ENCODE measurements around the gene ZNF333.

ZNF333 gene

DNA sequence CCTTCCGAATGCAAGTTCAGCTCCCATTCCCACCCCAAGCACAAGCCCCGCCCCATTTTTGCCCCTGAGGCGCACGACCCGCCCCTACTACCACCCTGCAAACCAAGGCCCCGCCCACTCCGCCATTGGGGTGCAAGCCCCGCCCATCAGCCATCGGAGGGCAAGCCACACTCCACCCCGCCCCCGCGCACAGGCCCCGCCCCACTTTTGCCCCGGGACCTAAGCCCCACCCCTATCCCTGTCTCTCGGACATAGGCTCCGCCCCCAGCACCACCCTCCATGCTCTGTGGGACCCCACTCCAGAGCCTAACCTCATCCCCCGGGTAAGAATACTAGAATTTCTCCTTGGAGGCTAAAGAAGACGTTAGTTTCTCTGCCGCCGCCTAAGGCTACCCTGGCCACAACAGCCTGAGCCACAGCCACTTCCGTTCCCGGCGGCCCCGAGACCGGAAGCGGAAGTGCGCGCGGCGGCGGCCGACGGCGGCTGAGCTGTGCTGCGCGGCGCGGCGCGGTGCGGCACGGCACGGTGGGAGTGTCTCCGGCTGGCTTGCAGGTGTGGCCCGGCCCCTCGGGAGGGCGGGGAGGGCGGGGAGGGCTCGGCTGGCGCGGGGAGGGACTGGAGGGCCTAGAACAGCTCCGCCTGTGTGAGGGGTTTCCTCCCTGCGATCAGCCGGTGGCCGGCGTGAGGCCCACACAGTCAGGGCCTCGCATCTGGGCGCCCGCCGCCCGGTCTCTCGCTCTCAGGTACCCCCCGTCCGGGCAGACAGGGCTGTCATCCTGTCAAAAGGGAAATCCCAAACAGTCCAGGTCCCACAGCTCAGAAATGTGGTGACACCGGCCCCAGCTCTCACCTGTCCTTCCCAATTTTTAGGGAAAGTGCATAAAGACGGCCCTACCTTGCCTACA lies at the start of gene ZNF333:
TSS of gene ZNF333 (plus strand) at position 451 of the 906 bp plus-strand sequence. CDS start 3,444 bp downstream, outside the sequence.
- peak within 1 kb of the TSS; percentile 100 for H3K4me3 ChIP-seq (ENCODE audit: low read length)
- H3K36me3 ChIP-seq (ENCODE audit: insufficient read depth, low read length): peaks cover 16% of the 10 kb centered on the region
- H2AFZ ChIP-seq (ENCODE audit: low read depth, low read length): peak within 1 kb of the TSS; percentile 87
- H3K27me3 ChIP-seq (ENCODE audit: insufficient read depth, low read length): peaks cover 3% of the 10 kb centered on the region
- H3K9me3 ChIP-seq (ENCODE audit: low read length): no peaks in the 10 kb centered on the region
- peaks cover 6% of the 10 kb centered on the region for H3K4me1 ChIP-seq (ENCODE audit: insufficient read depth, low read length)

DNA sequence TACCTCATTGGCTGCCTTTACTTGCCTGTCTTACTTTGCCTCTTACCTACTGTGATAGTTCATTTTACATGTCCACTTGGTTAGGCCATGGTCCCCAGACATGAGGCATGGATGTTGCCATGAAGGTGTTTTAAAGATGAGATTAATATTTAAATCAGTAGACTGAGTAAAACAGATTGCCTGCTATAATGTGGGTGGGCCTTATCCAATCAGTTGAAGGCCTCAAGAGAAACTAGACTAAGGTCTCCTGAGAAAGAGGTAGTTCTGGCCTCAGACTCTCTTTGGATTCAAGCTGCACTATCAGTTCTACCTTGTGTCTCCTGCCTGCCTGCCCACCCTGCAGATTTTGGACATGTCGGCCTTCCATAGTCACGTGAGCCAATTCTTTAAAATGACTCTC lies 41.3 kb upstream of the ZNF333 start:
- Histone ChIP-seq H3K27me3 (ENCODE audit: insufficient read depth, low read length) (no peaks in the 10 kb centered on the region), H3K9me3 (ENCODE audit: low read length) (no peaks in the 10 kb centered on the region), H3K4me1 (ENCODE audit: insufficient read depth, low read length) (no peaks in the 10 kb centered on the region), H2AFZ (ENCODE audit: low read depth, low read length) (no peak overlapping the region), H3K4me3 (ENCODE audit: low read length) (no peak overlapping the region), H3K36me3 (ENCODE audit: insufficient read depth, low read length) (no peaks in the 10 kb centered on the region)

DNA sequence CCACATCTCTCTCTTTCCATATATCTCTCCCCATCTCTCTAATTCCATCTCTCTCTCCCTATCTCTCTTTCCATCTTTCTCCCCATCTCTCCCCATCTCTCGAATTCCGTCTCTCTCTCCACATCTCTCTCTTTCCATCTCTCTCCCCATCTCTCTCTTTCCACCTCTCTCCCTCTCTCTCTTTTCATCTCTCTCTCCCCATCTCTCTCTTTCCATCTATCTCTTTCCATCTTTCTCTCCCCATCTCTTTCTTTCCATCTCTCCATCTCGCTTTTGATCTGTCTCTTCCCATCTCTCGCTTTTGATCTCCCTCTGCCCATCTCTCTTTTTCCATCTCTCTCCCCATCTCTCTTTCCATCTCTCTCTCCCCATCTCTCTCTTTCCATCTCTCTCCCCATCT lies 40.8 kb upstream of the ZNF333 start:
- no peaks in the 10 kb centered on the region for H3K27me3 ChIP-seq (ENCODE audit: insufficient read depth, low read length)
- H3K9me3 ChIP-seq (ENCODE audit: low read length): no peaks in the 10 kb centered on the region
- no peaks in the 10 kb centered on the region for H3K36me3 ChIP-seq (ENCODE audit: insufficient read depth, low read length)
- no peak overlapping the region for H2AFZ ChIP-seq (ENCODE audit: low read depth, low read length)
- no peak overlapping the region for H3K4me3 ChIP-seq (ENCODE audit: low read length)
- no peaks in the 10 kb centered on the region for H3K4me1 ChIP-seq (ENCODE audit: insufficient read depth, low read length)

DNA sequence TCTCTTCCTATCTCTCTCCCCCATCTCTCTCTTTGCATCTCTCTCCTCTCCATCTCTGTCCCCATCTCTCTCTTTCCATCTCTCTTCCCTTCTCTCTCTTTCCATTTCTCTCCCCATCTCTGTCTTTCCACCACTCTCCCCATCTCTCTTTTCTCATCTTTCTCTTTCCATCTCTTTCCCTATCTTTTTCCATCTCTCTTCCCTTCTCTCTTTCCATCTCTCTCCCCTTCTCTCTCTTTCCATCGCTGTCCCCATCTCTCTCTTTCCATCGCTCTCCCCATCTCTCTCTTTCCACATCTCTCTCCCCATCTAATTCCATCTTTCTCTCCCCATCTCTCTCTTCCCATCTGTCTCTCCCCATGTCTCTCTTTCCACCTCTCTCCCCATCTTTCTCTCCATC lies 39.7 kb upstream of the ZNF333 start:
- no peaks in the 10 kb centered on the region for H3K4me1 ChIP-seq (ENCODE audit: insufficient read depth, low read length)
- H3K36me3 ChIP-seq (ENCODE audit: insufficient read depth, low read length): no peaks in the 10 kb centered on the region
- no peaks in the 10 kb centered on the region for H3K9me3 ChIP-seq (ENCODE audit: low read length)
- peak overlapping the region; percentile 36 for H2AFZ ChIP-seq (ENCODE audit: low read depth, low read length)
- no peak overlapping the region for H3K4me3 ChIP-seq (ENCODE audit: low read length)
- H3K27me3 ChIP-seq (ENCODE audit: insufficient read depth, low read length): no peaks in the 10 kb centered on the region

DNA sequence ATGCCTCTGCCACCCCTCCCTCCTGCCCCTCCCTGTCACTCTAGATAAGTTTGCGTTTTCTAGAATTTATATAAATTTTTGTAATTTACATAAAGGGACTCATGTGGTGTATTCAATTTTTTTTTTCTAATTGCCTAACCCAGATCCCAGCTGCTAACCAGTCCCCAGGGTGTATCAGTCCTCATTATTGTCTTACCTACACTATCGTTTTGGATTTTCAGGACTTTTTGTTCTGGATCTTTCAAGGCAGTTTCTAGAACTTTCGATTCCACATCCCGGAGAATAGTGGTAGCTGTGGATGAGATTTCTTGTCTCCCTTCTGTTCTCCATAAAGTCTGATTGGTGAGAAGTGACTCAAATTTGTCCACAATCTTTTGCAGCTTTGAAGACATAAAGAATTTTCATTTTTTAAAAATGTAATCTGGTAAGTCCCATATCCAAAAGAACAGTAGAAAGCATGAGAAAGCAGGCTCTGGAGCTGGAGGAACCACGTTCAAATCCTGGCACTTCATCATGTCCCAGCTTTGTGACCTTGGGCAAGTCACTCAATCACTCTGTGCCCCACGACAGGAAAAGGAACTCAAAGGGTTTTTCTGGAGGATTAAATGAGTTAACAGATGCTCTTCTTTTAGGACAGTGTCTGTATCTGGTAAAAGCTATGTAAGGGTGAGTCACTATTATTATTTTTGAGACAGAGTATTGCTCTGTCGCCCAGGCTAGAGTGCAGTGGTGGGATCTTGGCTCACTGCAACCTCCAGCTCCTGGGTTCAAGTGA lies 34.9 kb upstream of the ZNF333 start:
- Histone ChIP-seq H3K9me3 (ENCODE audit: low read length) (no peaks in the 10 kb centered on the region), H3K27me3 (ENCODE audit: insufficient read depth, low read length) (peaks cover 2% of the 10 kb centered on the region), H3K36me3 (ENCODE audit: insufficient read depth, low read length) (no peaks in the 10 kb centered on the region), H3K4me1 (ENCODE audit: insufficient read depth, low read length) (no peaks in the 10 kb centered on the region), H2AFZ (ENCODE audit: low read depth, low read length) (no peak overlapping the region), H3K4me3 (ENCODE audit: low read length) (no peak overlapping the region)

DNA sequence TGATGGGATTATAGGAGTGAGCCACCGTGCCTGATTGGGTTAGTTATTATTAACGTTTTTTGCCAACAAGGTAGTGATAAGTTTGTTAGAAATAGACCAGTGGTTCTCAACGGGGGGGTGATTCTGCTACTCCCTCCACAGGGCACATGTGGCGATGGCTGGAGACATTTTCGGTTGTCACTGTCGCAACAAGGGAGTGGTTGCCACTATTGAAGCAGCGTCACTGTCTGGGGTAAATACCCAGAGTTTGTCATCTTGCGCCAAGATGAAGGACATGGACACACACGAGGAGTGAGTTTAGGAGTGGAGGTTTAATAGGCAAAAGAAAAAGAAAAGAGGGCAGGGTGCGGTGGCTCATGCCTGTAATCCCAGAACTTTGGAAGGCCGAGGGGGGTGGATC lies 34.1 kb upstream of the ZNF333 start:
- H3K36me3 ChIP-seq (ENCODE audit: insufficient read depth, low read length): no peaks in the 10 kb centered on the region
- H2AFZ ChIP-seq (ENCODE audit: low read depth, low read length): no peak overlapping the region
- H3K4me1 ChIP-seq (ENCODE audit: insufficient read depth, low read length): no peaks in the 10 kb centered on the region
- no peak overlapping the region for H3K4me3 ChIP-seq (ENCODE audit: low read length)
- H3K9me3 ChIP-seq (ENCODE audit: low read length): no peaks in the 10 kb centered on the region
- peaks cover 2% of the 10 kb centered on the region for H3K27me3 ChIP-seq (ENCODE audit: insufficient read depth, low read length)

DNA sequence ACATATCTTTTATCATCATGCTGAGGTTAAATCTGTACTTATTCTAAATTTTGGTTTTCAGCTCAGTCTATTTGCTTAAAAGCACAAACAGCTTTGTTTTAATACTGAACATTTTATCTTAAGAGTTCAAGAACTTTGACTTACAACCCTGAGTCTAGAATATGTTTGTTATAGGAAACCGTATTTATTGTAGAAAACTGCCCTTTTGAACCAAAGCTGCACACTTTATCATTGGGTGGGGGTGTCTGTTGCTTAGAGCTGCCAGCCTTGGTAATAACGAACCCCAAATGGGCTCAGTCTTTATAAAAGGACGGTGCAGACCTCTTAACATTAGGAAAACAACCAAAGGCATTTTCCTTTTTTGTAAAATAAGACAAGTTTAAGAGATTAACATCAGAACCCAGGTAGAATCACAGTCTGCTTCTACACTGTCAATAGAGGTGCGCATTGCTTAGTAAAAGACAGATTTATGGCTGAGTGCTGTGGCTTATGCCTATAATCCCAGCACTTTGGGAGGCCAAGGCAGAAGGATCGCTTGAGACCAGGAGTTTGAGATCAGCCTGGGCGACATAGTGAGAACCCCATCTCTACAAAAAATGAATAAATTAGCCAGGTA lies 29.9 kb upstream of the ZNF333 start:
- Histone ChIP-seq H3K9me3 (ENCODE audit: low read length) (no peaks in the 10 kb centered on the region), H3K27me3 (ENCODE audit: insufficient read depth, low read length) (peaks cover 8% of the 10 kb centered on the region), H3K4me1 (ENCODE audit: insufficient read depth, low read length) (no peaks in the 10 kb centered on the region), H2AFZ (ENCODE audit: low read depth, low read length) (no peak overlapping the region), H3K36me3 (ENCODE audit: insufficient read depth, low read length) (no peaks in the 10 kb centered on the region), H3K4me3 (ENCODE audit: low read length) (no peak overlapping the region)

DNA sequence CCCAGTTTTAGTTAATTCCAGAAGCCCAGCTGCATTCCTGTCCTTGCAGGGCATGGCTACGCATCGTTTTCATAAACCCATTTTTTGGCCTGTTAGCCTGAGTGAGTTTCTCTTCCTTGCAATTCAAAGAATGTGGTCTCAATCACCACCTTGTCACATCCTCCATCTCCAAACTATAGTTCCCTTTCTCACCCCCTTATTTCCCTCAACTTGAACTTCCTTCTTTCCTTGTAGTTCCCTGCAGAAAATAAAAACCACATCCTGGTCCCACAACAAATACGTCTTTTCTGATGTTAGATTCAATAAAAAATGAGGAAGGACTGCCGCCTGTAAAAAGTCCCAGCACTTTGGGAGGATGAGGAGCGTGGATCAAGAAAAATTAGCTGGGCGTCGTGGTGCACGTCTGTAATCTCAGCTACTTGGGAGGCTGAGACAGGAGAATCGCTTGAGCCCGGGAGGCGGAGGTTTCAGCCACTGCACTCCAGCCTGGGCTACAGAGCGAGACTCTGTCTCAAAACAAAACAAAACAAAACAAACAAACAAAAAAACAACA lies 28.4 kb upstream of the ZNF333 start:
- H3K27me3 ChIP-seq (ENCODE audit: insufficient read depth, low read length): peaks cover 7% of the 10 kb centered on the region
- no peak overlapping the region for H3K4me3 ChIP-seq (ENCODE audit: low read length)
- no peaks in the 10 kb centered on the region for H3K4me1 ChIP-seq (ENCODE audit: insufficient read depth, low read length)
- no peaks in the 10 kb centered on the region for H3K36me3 ChIP-seq (ENCODE audit: insufficient read depth, low read length)
- no peaks in the 10 kb centered on the region for H3K9me3 ChIP-seq (ENCODE audit: low read length)
- H2AFZ ChIP-seq (ENCODE audit: low read depth, low read length): no peak overlapping the region

DNA sequence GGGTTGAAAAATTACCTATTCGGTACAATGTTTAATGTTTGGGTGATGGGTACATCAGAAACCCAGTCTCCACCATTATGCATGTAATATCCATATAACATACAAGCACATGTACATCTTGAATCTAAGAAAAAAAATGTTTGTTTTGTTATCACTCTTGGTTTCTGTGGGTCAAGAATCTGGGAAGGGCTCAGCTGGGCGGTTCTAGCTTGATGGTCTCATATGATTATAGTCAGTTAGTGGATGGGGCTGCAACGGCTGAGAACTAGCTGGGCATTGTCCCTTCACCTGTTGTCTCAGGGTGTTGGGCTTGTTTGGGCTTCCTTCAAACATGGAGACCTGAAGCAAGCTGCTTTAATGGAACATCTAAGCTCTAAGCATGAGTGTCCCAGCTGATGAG lies 19.9 kb upstream of the ZNF333 start:
- H2AFZ ChIP-seq (ENCODE audit: low read depth, low read length): no peak overlapping the region
- H3K4me1 ChIP-seq (ENCODE audit: insufficient read depth, low read length): no peaks in the 10 kb centered on the region
- H3K4me3 ChIP-seq (ENCODE audit: low read length): no peak overlapping the region
- H3K9me3 ChIP-seq (ENCODE audit: low read length): peaks cover 2% of the 10 kb centered on the region
- H3K27me3 ChIP-seq (ENCODE audit: insufficient read depth, low read length): peaks cover 16% of the 10 kb centered on the region
- no peaks in the 10 kb centered on the region for H3K36me3 ChIP-seq (ENCODE audit: insufficient read depth, low read length)

DNA sequence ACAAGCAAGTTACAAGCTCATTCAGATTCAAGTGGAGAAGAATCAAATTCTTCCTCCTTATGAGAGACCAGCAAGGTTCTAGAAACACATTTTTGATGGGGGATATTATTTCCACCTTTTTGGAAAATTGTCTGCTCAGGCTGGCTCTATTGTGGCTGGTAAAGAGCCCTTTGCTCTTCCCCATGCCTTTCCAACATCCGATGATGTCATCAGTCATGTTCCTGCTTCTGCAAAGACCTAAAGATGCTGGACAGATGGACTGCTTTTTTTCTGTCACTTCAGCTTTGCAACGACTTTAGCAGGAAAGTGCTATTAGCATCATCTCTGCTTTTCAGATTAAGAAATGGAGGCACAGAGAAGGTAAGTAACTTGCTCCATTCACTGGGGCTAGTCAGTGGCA lies 19.4 kb upstream of the ZNF333 start:
- Histone ChIP-seq H3K4me1 (ENCODE audit: insufficient read depth, low read length) (no peaks in the 10 kb centered on the region), H2AFZ (ENCODE audit: low read depth, low read length) (no peak overlapping the region), H3K4me3 (ENCODE audit: low read length) (no peak overlapping the region), H3K9me3 (ENCODE audit: low read length) (peaks cover 2% of the 10 kb centered on the region), H3K36me3 (ENCODE audit: insufficient read depth, low read length) (no peaks in the 10 kb centered on the region), H3K27me3 (ENCODE audit: insufficient read depth, low read length) (peaks cover 16% of the 10 kb centered on the region)

DNA sequence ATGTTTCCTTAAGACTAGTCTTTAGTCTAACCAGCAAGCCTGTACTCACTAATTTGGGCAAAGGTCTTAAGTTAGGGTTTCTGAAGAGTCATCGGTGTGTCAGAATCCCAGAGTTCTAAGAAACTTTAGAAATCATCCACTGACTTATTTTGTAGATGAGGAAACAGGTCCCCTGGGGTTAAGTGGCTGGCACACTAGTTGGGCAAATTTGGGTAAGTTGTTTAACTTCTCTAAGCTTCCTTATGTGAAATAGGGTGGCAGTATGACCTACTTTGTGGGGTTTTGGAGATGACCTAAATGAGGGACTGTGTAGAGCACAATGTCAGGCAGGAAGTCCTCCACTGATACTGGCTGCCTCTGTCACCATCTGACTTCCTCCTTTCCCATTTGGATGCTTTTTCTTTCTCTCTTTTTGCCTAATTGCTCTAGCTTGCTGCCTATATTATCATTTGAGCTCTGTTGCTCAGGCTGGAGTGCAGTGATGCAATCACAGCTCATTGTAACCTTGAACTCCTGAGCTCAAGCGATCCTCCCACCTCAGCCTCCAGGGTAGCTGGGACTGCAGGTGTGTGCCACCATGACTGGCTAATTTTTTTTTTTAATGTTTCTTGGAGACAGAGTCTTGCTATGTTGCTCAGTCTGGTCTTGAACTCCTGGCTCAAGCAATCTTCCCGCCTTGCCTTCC lies 17.5 kb upstream of the ZNF333 start:
- no peak overlapping the region for H3K4me3 ChIP-seq (ENCODE audit: low read length)

DNA sequence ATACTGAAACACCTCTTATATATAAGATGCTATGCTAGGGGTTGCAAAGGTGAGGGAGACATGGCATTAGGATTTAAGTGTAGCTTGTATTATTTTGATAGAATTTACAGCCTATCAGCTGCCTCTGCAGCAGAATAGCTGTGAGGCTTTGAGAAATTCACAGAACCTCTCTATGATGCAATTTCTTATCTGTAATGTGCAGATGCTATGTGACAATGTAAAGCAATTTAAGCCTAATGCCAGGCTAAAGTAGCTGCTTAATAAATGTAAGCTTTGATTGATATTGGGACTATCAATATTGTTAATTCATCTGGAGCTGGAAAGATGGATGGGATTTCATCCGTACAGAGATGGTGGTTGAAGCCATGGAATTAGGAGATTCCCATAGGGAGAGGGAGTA lies 16.8 kb upstream of the ZNF333 start:
- H3K36me3 ChIP-seq (ENCODE audit: insufficient read depth, low read length): no peaks in the 10 kb centered on the region
- H3K27me3 ChIP-seq (ENCODE audit: insufficient read depth, low read length): peaks cover 16% of the 10 kb centered on the region
- peaks cover 2% of the 10 kb centered on the region for H3K9me3 ChIP-seq (ENCODE audit: low read length)
- no peak overlapping the region for H2AFZ ChIP-seq (ENCODE audit: low read depth, low read length)
- H3K4me1 ChIP-seq (ENCODE audit: insufficient read depth, low read length): no peaks in the 10 kb centered on the region
- H3K4me3 ChIP-seq (ENCODE audit: low read length): no peak overlapping the region

More for the DNA sequence above, 17.5 kb upstream of the ZNF333 start:
- H3K9me3 ChIP-seq (ENCODE audit: low read length): peaks cover 2% of the 10 kb centered on the region
- H3K27me3 ChIP-seq (ENCODE audit: insufficient read depth, low read length): peaks cover 16% of the 10 kb centered on the region
- H3K36me3 ChIP-seq (ENCODE audit: insufficient read depth, low read length): no peaks in the 10 kb centered on the region
- H3K4me1 ChIP-seq (ENCODE audit: insufficient read depth, low read length): no peaks in the 10 kb centered on the region
- H2AFZ ChIP-seq (ENCODE audit: low read depth, low read length): no peak overlapping the region

Measured in neuron (in vitro differentiated cells).